A549 (cell line): ENCODE data around the gene RBM12.

Source experiments
- CHD4 ChIP-seq: fragments of 200-600 bp; sonication (generic); IDR thresholded peaks from 2 replicates; pipeline ENCODE4 v1.6.1; 2016; ENCODE audit warnings: antibody characterized with exemption, mild to moderate bottlenecking, borderline replicate concordance
- CTCF ChIP-seq: fragments of >200 bp; sonication (Bioruptor Twin); formaldehyde crosslinking; IDR thresholded peaks from 3 replicates; pipeline ENCODE4 v1.5.1; 2016
- EHMT2 ChIP-seq: fragments of 200-600 bp; sonication (generic); IDR thresholded peaks from 2 replicates; pipeline ENCODE4 v1.6.1; 2016; ENCODE audit warnings: antibody characterized with exemption, low read depth, mild to moderate bottlenecking, moderate library complexity
- NR3C1 ChIP-seq: fragments of >200 bp; sonication (Bioruptor Twin); formaldehyde crosslinking; IDR thresholded peaks from 3 replicates; pipeline ENCODE4 v1.6.1; 2017
- PBX3 ChIP-seq: IDR thresholded peaks from 2 replicates; pipeline ENCODE4 v1.6.1; 2012
- RAD21 ChIP-seq, 2 experiments: fragments of >200 bp in 1 of 2; sonication (Bioruptor Twin) in 1 of 2; formaldehyde crosslinking in 1 of 2; IDR thresholded peaks in 1 of 2; conservative IDR thresholded peaks in 1 of 2; 2 replicates in 1 of 2; 3 replicates in 1 of 2; pipeline ENCODE4 v1.6.1; 2012 to 2018; ENCODE audit warnings: inconsistent platforms in 1 of 2
- RARB ChIP-seq: fragments of 250-450 bp; sonication (Bioruptor Pico); IDR thresholded peaks from 2 replicates; pipeline ENCODE4 v1.8.0; 2021; ENCODE audit warnings: mild to moderate bottlenecking, moderate library complexity
- SMC3 ChIP-seq: fragments of >200 bp; sonication (Bioruptor Twin); formaldehyde crosslinking; IDR thresholded peaks from 3 replicates; pipeline ENCODE4 v1.6.1; 2018; ENCODE audit warnings: inconsistent platforms
- TF ChIP-seq, protein P1 (sequence below): fragments of 450-650 bp; IDR thresholded peaks from 2 replicates; pipeline ENCODE4 v1.6.1; 2014; ENCODE audit warnings: antibody characterized with exemption
- TF ChIP-seq, protein P2 (sequence below): IDR thresholded peaks from 2 replicates; pipeline ENCODE4 v1.6.1; 2012; ENCODE audit warnings: low read depth, borderline replicate concordance
- TF ChIP-seq, protein P3 (sequence below): fragments of 200-600 bp; sonication (generic); IDR thresholded peaks from 2 replicates; pipeline ENCODE4 v1.6.1; 2016; ENCODE audit warnings: antibody characterized with exemption, mild to moderate bottlenecking, moderate library complexity

GRCh38 chr20:35698298-35699126, 33.8 kb upstream of the RBM12 start:
- TF ChIP-seq CTCF = no peak
- TF ChIP-seq NR3C1 = no peak
- TF ChIP-seq, protein P1, sequence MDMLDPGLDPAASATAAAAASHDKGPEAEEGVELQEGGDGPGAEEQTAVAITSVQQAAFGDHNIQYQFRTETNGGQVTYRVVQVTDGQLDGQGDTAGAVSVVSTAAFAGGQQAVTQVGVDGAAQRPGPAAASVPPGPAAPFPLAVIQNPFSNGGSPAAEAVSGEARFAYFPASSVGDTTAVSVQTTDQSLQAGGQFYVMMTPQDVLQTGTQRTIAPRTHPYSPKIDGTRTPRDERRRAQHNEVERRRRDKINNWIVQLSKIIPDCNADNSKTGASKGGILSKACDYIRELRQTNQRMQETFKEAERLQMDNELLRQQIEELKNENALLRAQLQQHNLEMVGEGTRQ = no peak
- TF ChIP-seq, protein P2, sequence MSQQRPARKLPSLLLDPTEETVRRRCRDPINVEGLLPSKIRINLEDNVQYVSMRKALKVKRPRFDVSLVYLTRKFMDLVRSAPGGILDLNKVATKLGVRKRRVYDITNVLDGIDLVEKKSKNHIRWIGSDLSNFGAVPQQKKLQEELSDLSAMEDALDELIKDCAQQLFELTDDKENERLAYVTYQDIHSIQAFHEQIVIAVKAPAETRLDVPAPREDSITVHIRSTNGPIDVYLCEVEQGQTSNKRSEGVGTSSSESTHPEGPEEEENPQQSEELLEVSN = no peak
- TF ChIP-seq SMC3 = no peak
- TF ChIP-seq RARB (CRISPR knock-in tag) = no peak
- no peak for TF ChIP-seq PBX3
- TF ChIP-seq, protein P3, sequence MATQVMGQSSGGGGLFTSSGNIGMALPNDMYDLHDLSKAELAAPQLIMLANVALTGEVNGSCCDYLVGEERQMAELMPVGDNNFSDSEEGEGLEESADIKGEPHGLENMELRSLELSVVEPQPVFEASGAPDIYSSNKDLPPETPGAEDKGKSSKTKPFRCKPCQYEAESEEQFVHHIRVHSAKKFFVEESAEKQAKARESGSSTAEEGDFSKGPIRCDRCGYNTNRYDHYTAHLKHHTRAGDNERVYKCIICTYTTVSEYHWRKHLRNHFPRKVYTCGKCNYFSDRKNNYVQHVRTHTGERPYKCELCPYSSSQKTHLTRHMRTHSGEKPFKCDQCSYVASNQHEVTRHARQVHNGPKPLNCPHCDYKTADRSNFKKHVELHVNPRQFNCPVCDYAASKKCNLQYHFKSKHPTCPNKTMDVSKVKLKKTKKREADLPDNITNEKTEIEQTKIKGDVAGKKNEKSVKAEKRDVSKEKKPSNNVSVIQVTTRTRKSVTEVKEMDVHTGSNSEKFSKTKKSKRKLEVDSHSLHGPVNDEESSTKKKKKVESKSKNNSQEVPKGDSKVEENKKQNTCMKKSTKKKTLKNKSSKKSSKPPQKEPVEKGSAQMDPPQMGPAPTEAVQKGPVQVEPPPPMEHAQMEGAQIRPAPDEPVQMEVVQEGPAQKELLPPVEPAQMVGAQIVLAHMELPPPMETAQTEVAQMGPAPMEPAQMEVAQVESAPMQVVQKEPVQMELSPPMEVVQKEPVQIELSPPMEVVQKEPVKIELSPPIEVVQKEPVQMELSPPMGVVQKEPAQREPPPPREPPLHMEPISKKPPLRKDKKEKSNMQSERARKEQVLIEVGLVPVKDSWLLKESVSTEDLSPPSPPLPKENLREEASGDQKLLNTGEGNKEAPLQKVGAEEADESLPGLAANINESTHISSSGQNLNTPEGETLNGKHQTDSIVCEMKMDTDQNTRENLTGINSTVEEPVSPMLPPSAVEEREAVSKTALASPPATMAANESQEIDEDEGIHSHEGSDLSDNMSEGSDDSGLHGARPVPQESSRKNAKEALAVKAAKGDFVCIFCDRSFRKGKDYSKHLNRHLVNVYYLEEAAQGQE = no peak
- TF ChIP-seq EHMT2 = no peak
- TF ChIP-seq CHD4 = no peak
- TF ChIP-seq RAD21 (conservative IDR thresholded peaks at IDR 0.05 in 1 of 2, IDR thresholded peaks at IDR 0.05 in 1 of 2) = no peak
